Astrocyte (in vitro differentiated cells and primary cell): ENCODE data around the gene SNAP29.

Source experiments
- EZH2 ChIP-seq: IDR thresholded peaks from 2 replicates; pipeline ENCODE4 v1.6.1; 2012; ENCODE audit warnings: mild to moderate bottlenecking, low read length, inconsistent platforms; ENCODE audit not compliant: insufficient read depth
- TF ChIP-seq, protein P1 (sequence below): IDR thresholded peaks from 2 replicates; pipeline ENCODE4 v1.5.1; 2011; ENCODE audit warnings: low read depth, mild to moderate bottlenecking, inconsistent platforms, low read length, moderate library complexity; ENCODE audit not compliant: insufficient read depth

DNA sequence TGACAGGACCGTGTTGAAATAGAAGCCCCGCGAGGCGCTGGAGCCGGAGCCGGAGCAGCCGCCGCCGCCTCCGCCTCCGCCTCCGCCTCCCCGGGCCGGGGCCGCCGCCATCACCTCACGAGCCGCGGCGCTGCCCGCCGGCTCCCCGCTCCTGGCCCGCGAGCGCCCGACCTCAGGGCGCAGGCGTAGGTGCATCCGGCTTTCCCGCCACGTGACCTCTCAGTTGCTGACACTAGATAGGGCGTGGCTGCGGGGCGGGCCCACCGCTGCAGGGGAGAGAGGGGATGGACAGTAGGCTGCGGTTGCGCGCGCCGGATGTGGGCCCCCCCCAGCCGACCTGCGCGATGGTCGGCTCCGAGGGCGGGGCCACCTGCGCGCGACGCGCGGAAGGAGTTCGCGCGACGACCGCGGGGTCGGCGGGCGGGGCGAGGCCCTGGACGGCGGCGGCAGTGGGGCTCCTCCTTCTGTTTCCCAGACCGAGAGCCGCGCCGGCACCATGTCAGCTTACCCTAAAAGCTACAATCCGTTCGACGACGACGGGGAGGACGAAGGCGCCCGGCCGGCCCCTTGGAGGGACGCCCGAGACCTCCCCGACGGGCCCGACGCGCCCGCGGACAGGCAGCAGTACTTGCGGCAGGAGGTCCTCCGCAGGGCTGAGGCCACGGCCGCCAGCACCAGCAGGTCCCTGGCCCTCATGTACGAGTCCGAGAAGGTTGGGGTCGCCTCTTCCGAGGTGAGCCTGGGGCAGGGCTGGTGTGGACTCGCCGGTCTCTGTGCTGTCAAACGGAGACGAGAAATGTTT is at the start of gene SNAP29, which contains the start of gene PI4KA:
- TF ChIP-seq, protein P1, sequence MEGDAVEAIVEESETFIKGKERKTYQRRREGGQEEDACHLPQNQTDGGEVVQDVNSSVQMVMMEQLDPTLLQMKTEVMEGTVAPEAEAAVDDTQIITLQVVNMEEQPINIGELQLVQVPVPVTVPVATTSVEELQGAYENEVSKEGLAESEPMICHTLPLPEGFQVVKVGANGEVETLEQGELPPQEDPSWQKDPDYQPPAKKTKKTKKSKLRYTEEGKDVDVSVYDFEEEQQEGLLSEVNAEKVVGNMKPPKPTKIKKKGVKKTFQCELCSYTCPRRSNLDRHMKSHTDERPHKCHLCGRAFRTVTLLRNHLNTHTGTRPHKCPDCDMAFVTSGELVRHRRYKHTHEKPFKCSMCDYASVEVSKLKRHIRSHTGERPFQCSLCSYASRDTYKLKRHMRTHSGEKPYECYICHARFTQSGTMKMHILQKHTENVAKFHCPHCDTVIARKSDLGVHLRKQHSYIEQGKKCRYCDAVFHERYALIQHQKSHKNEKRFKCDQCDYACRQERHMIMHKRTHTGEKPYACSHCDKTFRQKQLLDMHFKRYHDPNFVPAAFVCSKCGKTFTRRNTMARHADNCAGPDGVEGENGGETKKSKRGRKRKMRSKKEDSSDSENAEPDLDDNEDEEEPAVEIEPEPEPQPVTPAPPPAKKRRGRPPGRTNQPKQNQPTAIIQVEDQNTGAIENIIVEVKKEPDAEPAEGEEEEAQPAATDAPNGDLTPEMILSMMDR: no peak
- no peak for TF ChIP-seq EZH2
